H9 (cell line): ENCODE results near the gene GRID2. TPM values are rescaled to one million over a fixed set of nuclear protein-coding genes. Genes with fewer than 3 reads are reported as not detected.
A peak's percentile ranks its signal among the peaks of the same experiment; 100 is the strongest.

Experiments used
- DNase-seq: peaks from one replicate; pipeline ENCODE4 v3.0.0-alpha.2; 2017
- H2AFZ ChIP-seq: one replicate; pipeline ENCODE4 v1.6.1; 2013; ENCODE audit warnings: mild to moderate bottlenecking, low read length, control low read depth, moderate library complexity
- H2AK5ac ChIP-seq: 2 replicates; pipeline ENCODE4 v1.6.1; 2013; ENCODE audit warnings: low read length, control low read depth, mixed read lengths; ENCODE audit not compliant: insufficient read length
- H2BK120ac ChIP-seq: one replicate; pipeline ENCODE4 v1.6.1; 2013; ENCODE audit warnings: low read depth, mild to moderate bottlenecking, low read length, control low read depth, inconsistent platforms; ENCODE audit not compliant: poor library complexity, severe bottlenecking
- H2BK12ac ChIP-seq: 2 replicates; pipeline ENCODE4 v1.6.1; 2013; ENCODE audit warnings: low read length, control low read depth, mixed read lengths, low read depth; ENCODE audit not compliant: insufficient read length
- H2BK15ac ChIP-seq: 2 replicates; pipeline ENCODE4 v1.6.1; 2013; ENCODE audit warnings: low read depth, low read length, control low read depth
- H2BK20ac ChIP-seq: one replicate; pipeline ENCODE4 v1.6.1; 2013; ENCODE audit warnings: low read depth, mild to moderate bottlenecking, low read length, control low read depth, inconsistent platforms; ENCODE audit not compliant: poor library complexity, severe bottlenecking
- H2BK5ac ChIP-seq: 2 replicates; pipeline ENCODE4 v1.6.1; 2013; ENCODE audit warnings: low read length, control low read depth, mixed read lengths; ENCODE audit not compliant: insufficient read length
- H3K14ac ChIP-seq: 2 replicates; pipeline ENCODE4 v1.6.1; 2013; ENCODE audit warnings: low read length, control low read depth; ENCODE audit not compliant: insufficient read depth
- H3K18ac ChIP-seq: 2 replicates; pipeline ENCODE4 v1.6.1; 2013; ENCODE audit warnings: low read depth, mild to moderate bottlenecking, mixed read lengths, low read length, control low read depth; ENCODE audit not compliant: insufficient read length
- H3K23ac ChIP-seq: 2 replicates; pipeline ENCODE4 v1.6.1; 2013; ENCODE audit warnings: low read length, control low read depth, mixed read lengths, low read depth; ENCODE audit not compliant: insufficient read length
- H3K23me2 ChIP-seq: 2 replicates; pipeline ENCODE4 v1.6.1; 2013; ENCODE audit warnings: low read depth, mild to moderate bottlenecking, mixed read lengths, low read length, control low read depth; ENCODE audit not compliant: insufficient read length, poor library complexity, severe bottlenecking
- H3K27ac ChIP-seq: 2 replicates; pipeline ENCODE4 v1.5.1; 2013; ENCODE audit warnings: low read length, control low read depth, mixed read lengths, low read depth; ENCODE audit not compliant: insufficient read length
- H3K27me3 ChIP-seq: 2 replicates; pipeline ENCODE4 v1.6.1; 2013; ENCODE audit warnings: low read length, control low read depth, inconsistent platforms; ENCODE audit not compliant: insufficient read depth
- H3K4ac ChIP-seq: 2 replicates; pipeline ENCODE4 v1.6.1; 2013; ENCODE audit warnings: low read depth, mild to moderate bottlenecking, control low read depth, inconsistent platforms, low read length, moderate library complexity
- H3K4me1 ChIP-seq: 2 replicates; pipeline ENCODE4 v1.6.1; 2013; ENCODE audit warnings: low read length, control low read depth, inconsistent platforms; ENCODE audit not compliant: insufficient read depth
- H3K4me2 ChIP-seq: 2 replicates; pipeline ENCODE4 v1.6.1; 2013; ENCODE audit warnings: low read length, control low read depth, mixed read lengths; ENCODE audit not compliant: insufficient read length, insufficient read depth
- H3K56ac ChIP-seq: 2 replicates; pipeline ENCODE4 v1.6.1; 2013; ENCODE audit warnings: low read depth, mild to moderate bottlenecking, mixed read lengths, low read length, control low read depth; ENCODE audit not compliant: insufficient read length
- H3K79me1 ChIP-seq: 2 replicates; pipeline ENCODE4 v1.6.1; 2013; ENCODE audit warnings: low read depth, mild to moderate bottlenecking, moderate library complexity, low read length, control low read depth, inconsistent platforms; ENCODE audit not compliant: insufficient read depth, poor library complexity, severe bottlenecking
- H3K79me2 ChIP-seq: 2 replicates; pipeline ENCODE4 v1.6.1; 2013; ENCODE audit warnings: low read length, control low read depth, inconsistent platforms; ENCODE audit not compliant: insufficient read depth
- H3K9ac ChIP-seq: 2 replicates; pipeline ENCODE4 v1.6.1; 2013; ENCODE audit warnings: low read length, control low read depth, mixed read lengths; ENCODE audit not compliant: insufficient read length; ENCODE audit errors: extremely low read depth
- H3K9me3 ChIP-seq: one replicate; pipeline ENCODE4 v1.6.1; 2013; ENCODE audit warnings: low read depth, low read length, inconsistent platforms; ENCODE audit not compliant: control insufficient read depth
- H3T11ph ChIP-seq: one replicate; pipeline ENCODE4 v1.6.1; 2013; ENCODE audit warnings: mild to moderate bottlenecking, low read length, control low read depth, inconsistent platforms
- H4K20me1 ChIP-seq: one replicate; pipeline ENCODE4 v1.6.1; 2013; ENCODE audit not compliant: control insufficient read depth, insufficient read length, insufficient read depth
- H4K5ac ChIP-seq: 2 replicates; pipeline ENCODE4 v1.6.1; 2013; ENCODE audit warnings: low read depth, mild to moderate bottlenecking, mixed read lengths, low read length, control low read depth; ENCODE audit not compliant: insufficient read length
- H4K8ac ChIP-seq: replicated peaks from 2 replicates; pipeline ENCODE4 v1.6.1; 2013; ENCODE audit warnings: low read length, control low read depth, mixed read lengths, low read depth; ENCODE audit not compliant: insufficient read length
- H4K91ac ChIP-seq: 2 replicates; pipeline ENCODE4 v1.6.1; 2013; ENCODE audit warnings: low read depth, mild to moderate bottlenecking, moderate library complexity, mixed read lengths, low read length, control low read depth; ENCODE audit not compliant: insufficient read length
- H3K27ac Mint-ChIP-seq, 3 experiments: 2 replicates in 2 of 3; 3 replicates in 1 of 3; pipeline ENCODE4 v1.8.0; 2020 to 2021; ENCODE audit warnings: mixed read lengths in 3 of 3, mild to moderate bottlenecking in 1 of 3, moderate library complexity in 1 of 3
- H3K27me3 Mint-ChIP-seq: 2 replicates; pipeline ENCODE4 v1.8.0; 2021; ENCODE audit warnings: low read depth, mild to moderate bottlenecking, moderate library complexity, mixed read lengths
- H3K36me3 Mint-ChIP-seq, 3 experiments: 2 replicates in 2 of 3; 3 replicates in 1 of 3; pipeline ENCODE4 v1.8.0; 2020 to 2021; ENCODE audit warnings: low read depth in 3 of 3, mixed read lengths in 3 of 3; ENCODE audit not compliant: insufficient read depth in 1 of 3
- H3K4me1 Mint-ChIP-seq, 2 experiments: 2 replicates each; pipeline ENCODE4 v1.8.0; 2020; ENCODE audit warnings: mixed read lengths in 2 of 2
- H3K4me3 Mint-ChIP-seq, 2 experiments: 2 replicates in 1 of 2; 3 replicates in 1 of 2; pipeline ENCODE4 v1.8.0; 2020 to 2021; ENCODE audit warnings: mild to moderate bottlenecking in 2 of 2, mixed read lengths in 2 of 2, moderate library complexity in 1 of 2
- H3K9me3 Mint-ChIP-seq, 2 experiments: 2 replicates in 1 of 2; 3 replicates in 1 of 2; pipeline ENCODE4 v1.8.0; 2020; ENCODE audit warnings: mild to moderate bottlenecking in 2 of 2, mixed read lengths in 2 of 2, moderate library complexity in 1 of 2
- WGBS: extraction: QIAGEN DNeasy Blood & Tissue Kit; methylation state at CpG from one replicate; pipeline ENCODE4 v1.1.7; 2013; ENCODE audit warnings: missing lambda C conversion rate, low lambda C conversion rate, mixed read lengths; ENCODE audit not compliant: insufficient read length; ENCODE audit errors: extremely low coverage; 5-methylcytosine and 5-hydroxymethylcytosine counted together
- total RNA-seq: library from RNA; stranded (reverse); gene quantifications from 2 replicates; pipeline ENCODE4 v1.2.1, GENCODE V29; 2021
- TF ChIP-seq, protein P1 (sequence below): fragments of 200-600 bp; sonication (generic); conservative IDR thresholded peaks from 3 replicates; pipeline ENCODE4 v1.8.0; 2021; ENCODE audit warnings: antibody characterized with exemption, mild to moderate bottlenecking

GRID2 gene
- total RNA-seq, 1 experiment from 2014 or later: 21.8 TPM

GRCh38 chr4:93730760-93731159 lies 1427.0 kb downstream of the GRID2 start:
- no peaks in the 10 kb centered on the region for H3K9me3 Mint-ChIP-seq

More at GRCh38 chr4:93730760-93731159, 1427.0 kb downstream of the GRID2 start:
- H4K5ac ChIP-seq: no peak overlapping the region
- no peak for DNase-seq
- H3K56ac ChIP-seq: no peak overlapping the region
- H2BK20ac ChIP-seq: no peak overlapping the region
- H4K20me1 ChIP-seq: no peaks in the 10 kb centered on the region
- H2AFZ ChIP-seq: no peak overlapping the region
- no peak overlapping the region for H3K23ac ChIP-seq
- peaks cover 7% of the 10 kb centered on the region for H3K4me1 ChIP-seq
- H2BK12ac ChIP-seq: no peak overlapping the region
- no peak overlapping the region for H2BK5ac ChIP-seq
- no CpG with 5 or more reads among the region's 7 CpGs for WGBS
- peaks cover 25 to 31% of the 10 kb centered on the region in 2 experiments for H3K4me1 Mint-ChIP-seq
- no peaks in the 10 kb centered on the region for H3K36me3 Mint-ChIP-seq
- H3K27ac ChIP-seq: no peak overlapping the region
- no peaks in the 10 kb centered on the region for H3K79me2 ChIP-seq
- no peak overlapping the region for H3K4ac ChIP-seq
- TF ChIP-seq, protein P1, sequence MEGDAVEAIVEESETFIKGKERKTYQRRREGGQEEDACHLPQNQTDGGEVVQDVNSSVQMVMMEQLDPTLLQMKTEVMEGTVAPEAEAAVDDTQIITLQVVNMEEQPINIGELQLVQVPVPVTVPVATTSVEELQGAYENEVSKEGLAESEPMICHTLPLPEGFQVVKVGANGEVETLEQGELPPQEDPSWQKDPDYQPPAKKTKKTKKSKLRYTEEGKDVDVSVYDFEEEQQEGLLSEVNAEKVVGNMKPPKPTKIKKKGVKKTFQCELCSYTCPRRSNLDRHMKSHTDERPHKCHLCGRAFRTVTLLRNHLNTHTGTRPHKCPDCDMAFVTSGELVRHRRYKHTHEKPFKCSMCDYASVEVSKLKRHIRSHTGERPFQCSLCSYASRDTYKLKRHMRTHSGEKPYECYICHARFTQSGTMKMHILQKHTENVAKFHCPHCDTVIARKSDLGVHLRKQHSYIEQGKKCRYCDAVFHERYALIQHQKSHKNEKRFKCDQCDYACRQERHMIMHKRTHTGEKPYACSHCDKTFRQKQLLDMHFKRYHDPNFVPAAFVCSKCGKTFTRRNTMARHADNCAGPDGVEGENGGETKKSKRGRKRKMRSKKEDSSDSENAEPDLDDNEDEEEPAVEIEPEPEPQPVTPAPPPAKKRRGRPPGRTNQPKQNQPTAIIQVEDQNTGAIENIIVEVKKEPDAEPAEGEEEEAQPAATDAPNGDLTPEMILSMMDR: no peak
- no peaks in the 10 kb centered on the region for H3K23me2 ChIP-seq
- no peak overlapping the region for H4K91ac ChIP-seq
- peak overlapping the region; percentile 5 for H2BK120ac ChIP-seq
- no peak overlapping the region for H2BK15ac ChIP-seq
- H4K8ac ChIP-seq: no peak overlapping the region
- no peak overlapping the region for H2AK5ac ChIP-seq
- H3K9ac ChIP-seq: no peak overlapping the region
- no peaks in the 10 kb centered on the region for H3K27me3 Mint-ChIP-seq
- H3K27ac Mint-ChIP-seq: no peak overlapping the region; a peak in 1 of 7 replicates
- H3K18ac ChIP-seq: no peak overlapping the region
- no peak overlapping the region for H3T11ph ChIP-seq
- no peaks in the 10 kb centered on the region for H3K9me3 ChIP-seq
- H3K79me1 ChIP-seq: no peaks in the 10 kb centered on the region
- no peak overlapping the region; the same call in 1 of the 2 replicates for H3K14ac ChIP-seq
- no peak overlapping the region for H3K4me3 Mint-ChIP-seq
- H3K27me3 ChIP-seq: no peaks in the 10 kb centered on the region
- H3K4me2 ChIP-seq: no peak overlapping the region
